AG04450 (cell line): ENCODE data around the gene DTNBP1. TPM values are rescaled to one million over a fixed set of nuclear protein-coding genes. Genes with fewer than 3 reads are reported as not detected.

Experiments used
- CTCF ChIA-PET: fragments of 300-600, 350-600 bp; formaldehyde crosslinking; extraction: SDS; loops from one replicate; lab custom pipeline; 2022; ENCODE audit warnings: antibody characterized with exemption, inconsistent platforms; lab: Charles Lee
- POLR2A ChIA-PET: fragments of 350-600 bp; formaldehyde crosslinking; extraction: SDS; loops from one replicate; lab custom pipeline; 2021; ENCODE audit warnings: antibody characterized with exemption, inconsistent platforms; lab: Yijun Ruan, JAX
- DNase-seq: peaks from one replicate; pipeline ENCODE4 v3.0.0-alpha.2; 2011; ENCODE audit warnings: low read depth, low spot score
- H3K27ac ChIP-seq: one replicate; pipeline ENCODE4 v1.5.1; 2012; ENCODE audit warnings: low read depth, low read length, control low read depth
- H3K27me3 ChIP-seq: one replicate; pipeline ENCODE4 v1.6.0; 2012; ENCODE audit warnings: low read length; ENCODE audit not compliant: control insufficient read depth, insufficient read depth
- H3K4me3 ChIP-seq: 2 replicates; pipeline ENCODE4 v1.5.1; 2011; ENCODE audit warnings: mild to moderate bottlenecking, low read depth, low read length, control low read depth
- H3K9me3 ChIP-seq: 2 replicates; pipeline ENCODE4 v1.5.1; 2012; ENCODE audit warnings: low read length; ENCODE audit not compliant: control insufficient read depth, insufficient read depth
- CTCF ChIP-seq: IDR thresholded peaks from 2 replicates; pipeline ENCODE4 v1.5.1; 2011; ENCODE audit warnings: low read depth, low read length, control low read depth, inconsistent platforms
- polyA plus RNA-seq: library from polyadenylated mRNA; depleted of rRNA; stranded (reverse); fragments of >200 nt; gene quantifications from 2 replicates; pipeline ENCODE4 v1.2.3, GENCODE V29; 2011

Gene DTNBP1
- polyA plus RNA-seq, 1 experiment = 15.2 TPM

- ChIA-PET CTCF (interaction anchor here (0.5 kb wide), 1 partner anchor 776 kb away, joined by 6 read pairs; no protein-coding TSS in a partner anchor), POLR2A (interaction anchor here (0.5 kb wide), 1 partner anchor 107 kb away, joined by 3 read pairs; no protein-coding TSS in a partner anchor)
- H3K27ac ChIP-seq = no peak overlapping the region
- H3K9me3 ChIP-seq = peaks cover 7% of the 10 kb centered on the region; the same call in 1 of the 2 replicates
- no peaks in the 10 kb centered on the region for H3K27me3 ChIP-seq
- DNase-seq = no peak
- no peak for TF ChIP-seq CTCF
- H3K4me3 ChIP-seq = no peak overlapping the region
Measured at GRCh38 chr6:15500901-15501825, 161.7 kb downstream of the DTNBP1 start.

- DNase-seq = no peak
- POLR2A ChIA-PET = interaction anchor here (0.5 kb wide), 1 partner anchor 108 kb away, joined by 3 read pairs; no protein-coding TSS in a partner anchor
Measured at GRCh38 chr6:15500078-15500740, 162.6 kb downstream of the DTNBP1 start.

GRCh38 chr6:15499591-15499990 lies 163.2 kb downstream of the DTNBP1 start:
- H3K27ac ChIP-seq = no peak overlapping the region
- POLR2A ChIA-PET = no interaction called here
- no peak for DNase-seq
- H3K27me3 ChIP-seq = no peaks in the 10 kb centered on the region
- no peak overlapping the region for H3K4me3 ChIP-seq
- H3K9me3 ChIP-seq = peaks cover 7% of the 10 kb centered on the region; the same call in 1 of the 2 replicates
- CTCF ChIA-PET = no interaction called here
- TF ChIP-seq CTCF = no peak

More at GRCh38 chr6:15500078-15500740, 162.6 kb downstream of the DTNBP1 start:
- Histone ChIP-seq H3K9me3 (peaks cover 7% of the 10 kb centered on the region; the same call in 1 of the 2 replicates), H3K27me3 (no peaks in the 10 kb centered on the region), H3K4me3 (no peak overlapping the region), H3K27ac (no peak overlapping the region)
- no peak for TF ChIP-seq CTCF
- CTCF ChIA-PET = interaction anchor here (0.5 kb wide), 1 partner anchor 775 kb away, joined by 6 read pairs; no protein-coding TSS in a partner anchor

GRCh38 chr6:15499125-15499524 lies 163.7 kb downstream of the DTNBP1 start:
- Histone ChIP-seq H3K27me3 (no peaks in the 10 kb centered on the region), H3K4me3 (no peak overlapping the region), H3K27ac (no peak overlapping the region), H3K9me3 (peaks cover 7% of the 10 kb centered on the region; the same call in 1 of the 2 replicates)
- CTCF ChIA-PET = no interaction called here
- POLR2A ChIA-PET = no interaction called here
- TF ChIP-seq CTCF = no peak
- no peak for DNase-seq
